Stimulated activated CD8-positive, alpha-beta memory T cell treated with anti-CD3 and anti-CD28 coated beads, Interleukin-15, amount 100 ng/mL, for 24 hours (primary cell): Measurements from ENCODE around the gene ITGB2.

Experiments used
- DNase-seq: peaks from one replicate; pipeline ENCODE4 v3.0.0-alpha.2; 2020; ENCODE audit warnings: low read depth

Gene ITGB2

DNA sequence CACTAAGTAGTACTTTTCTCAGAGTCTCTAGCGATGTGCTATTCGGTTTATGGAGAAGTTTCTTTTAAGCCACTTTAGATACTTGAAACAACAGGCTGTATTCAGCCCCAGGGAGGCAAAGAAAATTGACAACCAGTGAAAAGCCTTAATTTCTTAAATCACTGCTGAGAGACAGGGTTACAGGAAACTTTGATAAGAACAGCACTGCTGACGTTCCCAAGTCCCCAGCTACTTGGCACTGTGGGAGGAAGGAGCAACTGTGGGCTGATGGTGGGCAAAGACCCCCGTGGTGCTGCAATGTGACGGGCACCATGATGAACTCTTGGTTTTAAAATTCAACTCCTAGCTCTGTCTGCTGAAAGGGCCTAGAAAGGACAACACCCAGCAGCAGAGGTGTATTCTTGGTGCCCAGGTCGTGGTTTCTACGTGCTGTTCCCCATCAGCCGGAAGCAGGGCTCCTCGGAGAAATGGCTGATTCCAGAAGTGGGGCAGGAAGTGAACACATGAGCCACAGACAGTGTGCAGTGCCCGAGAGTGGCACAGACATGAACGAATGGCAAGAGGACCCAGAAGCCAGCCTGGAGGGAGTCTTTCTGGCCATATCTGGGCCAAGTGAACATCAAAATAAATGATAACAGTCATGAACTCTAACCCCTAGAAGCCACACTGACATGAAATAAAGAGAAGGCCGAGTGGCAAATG lies 52.5 kb downstream of the ITGB2 start:
- DNase-seq, result no peak

DNA sequence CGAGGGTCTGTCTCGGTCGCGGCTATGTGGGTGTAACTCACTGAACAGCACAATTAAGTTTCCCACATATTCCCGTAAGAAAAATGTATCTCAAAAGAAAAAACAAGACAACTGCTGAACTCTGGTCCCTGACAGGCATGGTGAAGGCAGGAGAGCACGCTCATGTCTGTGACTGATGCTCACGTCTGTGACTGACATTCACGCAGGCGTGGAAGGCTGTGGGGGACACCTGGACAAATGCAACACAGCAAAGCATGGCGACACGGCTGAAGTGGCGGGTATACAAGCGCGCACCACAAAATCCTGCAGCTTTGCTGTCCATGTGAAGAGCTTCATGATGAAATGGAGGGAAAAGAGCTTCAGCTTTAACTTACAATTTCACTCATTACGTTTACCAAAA lies 53.2 kb downstream of the ITGB2 start:
- no peak for DNase-seq

DNA sequence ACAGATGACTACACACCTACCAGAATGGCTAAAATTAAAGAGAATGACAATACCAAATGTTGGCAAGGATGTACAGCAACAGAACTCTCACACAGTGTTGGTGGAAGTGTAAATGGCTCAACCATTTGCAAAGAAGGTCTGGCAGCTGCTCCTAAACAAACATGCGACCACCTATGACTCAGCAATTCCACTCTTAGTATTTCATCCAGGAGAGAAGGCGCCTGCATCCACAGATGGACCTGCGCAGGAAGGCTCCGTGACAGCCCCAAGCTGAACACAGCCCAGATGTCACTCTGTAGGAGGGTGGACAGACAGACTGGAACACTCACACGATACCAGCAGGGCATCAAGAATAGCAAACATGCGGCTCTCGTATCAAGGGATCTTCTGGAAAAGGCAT lies 53.9 kb downstream of the ITGB2 start:
- no peak for DNase-seq

DNA sequence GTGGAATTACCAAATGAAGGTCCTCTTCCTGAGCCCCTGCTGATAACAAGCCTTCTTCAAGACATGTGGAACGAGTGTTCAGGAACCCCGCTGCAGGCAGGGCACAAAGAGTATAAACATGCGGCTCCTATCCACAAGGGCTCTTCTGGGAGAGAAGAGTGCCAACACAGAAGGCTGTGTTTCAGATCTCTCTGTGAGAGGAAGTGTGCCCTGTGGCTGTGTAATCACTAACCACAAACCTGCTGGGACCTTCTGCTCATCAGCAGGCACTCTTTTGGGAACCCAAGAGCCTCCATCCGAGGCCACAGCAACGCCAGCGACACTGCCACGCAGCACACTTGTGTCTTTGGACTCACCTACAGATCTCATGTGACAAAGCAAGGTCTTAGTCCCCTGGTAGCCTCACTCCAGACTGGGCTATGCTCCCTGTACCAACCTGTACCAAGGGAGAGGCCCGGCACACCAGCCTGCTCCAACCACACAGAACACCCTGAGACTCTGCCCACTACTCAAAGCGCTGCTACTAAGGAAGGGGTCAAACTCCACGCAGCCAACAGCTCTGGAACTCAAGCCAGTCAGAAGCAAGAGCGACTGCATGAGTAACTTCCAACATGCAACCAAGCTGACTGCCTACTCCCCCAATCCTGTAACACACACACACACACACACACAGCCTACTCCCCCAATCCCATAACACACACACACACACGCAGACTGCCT lies 55.0 kb downstream of the ITGB2 start:
- no peak for DNase-seq

DNA sequence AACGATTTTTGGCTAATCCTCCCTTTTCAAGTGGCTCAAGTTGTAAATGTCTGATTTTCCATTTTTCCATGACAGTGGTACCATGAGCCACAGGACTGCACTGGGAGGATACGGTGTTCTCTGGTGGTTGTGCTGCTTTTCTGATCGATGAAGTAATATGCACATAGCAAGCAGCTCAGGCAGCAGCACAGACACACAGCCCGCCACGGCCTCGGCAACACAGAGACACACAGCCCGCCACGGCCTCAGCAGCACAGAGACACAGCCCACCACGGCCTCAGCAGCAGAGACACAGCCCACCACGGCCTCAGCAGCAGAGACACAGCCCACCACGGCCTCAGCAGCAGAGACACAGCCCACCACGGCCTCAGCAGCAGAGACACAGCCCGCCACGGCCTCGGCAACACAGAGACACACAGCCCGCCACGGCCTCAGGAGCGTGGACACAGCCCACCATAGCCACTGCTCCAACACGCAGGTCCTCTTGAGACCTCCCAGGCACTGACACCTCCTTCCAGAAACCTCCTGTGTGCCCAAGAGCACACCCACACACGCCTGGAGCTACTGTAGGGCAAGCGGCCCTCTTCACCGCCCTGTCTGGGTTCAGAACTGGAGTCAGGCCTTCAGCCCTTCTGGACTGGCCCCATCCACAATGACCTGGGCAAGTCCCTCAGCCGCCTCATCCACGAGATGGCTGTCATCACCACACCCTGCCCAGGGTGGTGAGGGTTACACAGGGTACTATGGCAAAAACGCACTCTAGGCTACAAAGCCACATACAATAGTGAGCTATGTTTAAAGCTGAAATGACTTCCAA lies 57.6 kb downstream of the ITGB2 start:
- no peak for DNase-seq

DNA sequence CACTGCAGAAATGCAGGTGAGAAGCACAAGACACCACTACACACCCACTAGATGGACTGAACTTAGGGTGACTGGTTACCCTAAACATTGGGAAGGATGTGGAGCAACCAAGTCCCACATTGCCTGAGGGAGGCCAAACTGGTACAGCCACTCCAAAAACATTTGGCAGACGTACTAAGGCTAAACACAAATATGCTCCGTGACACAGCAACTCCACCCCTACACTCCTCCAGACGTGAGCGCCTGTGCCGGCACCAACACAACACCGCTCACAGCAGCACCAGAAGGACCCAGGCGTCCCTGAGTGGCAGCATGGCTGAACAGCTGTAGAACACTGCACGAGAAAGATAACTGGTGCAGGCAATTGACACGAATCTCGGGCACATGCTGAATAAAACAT lies 61.9 kb downstream of the ITGB2 start:
- DNase-seq, result no peak

DNA sequence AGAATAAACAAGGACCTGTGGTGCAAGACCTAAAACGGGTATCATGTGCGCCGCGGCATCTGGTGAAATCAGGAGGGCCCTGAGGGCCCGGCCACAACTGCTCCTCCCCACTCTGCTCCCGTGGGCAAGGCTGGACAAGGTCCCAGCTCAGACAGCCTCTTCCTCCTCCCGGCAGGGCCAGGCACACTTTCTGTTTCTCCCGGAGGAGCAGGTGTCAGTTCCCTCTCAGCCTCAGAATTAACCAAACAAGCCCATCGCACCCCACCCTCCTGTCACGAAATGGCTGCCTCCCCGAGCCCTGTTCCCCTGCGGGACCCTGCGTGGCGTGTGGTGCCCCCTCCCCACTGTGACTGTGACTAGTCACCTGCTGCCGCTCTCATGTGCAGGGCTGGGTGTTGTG lies 62.4 kb downstream of the ITGB2 start:
- no peak for DNase-seq

DNA sequence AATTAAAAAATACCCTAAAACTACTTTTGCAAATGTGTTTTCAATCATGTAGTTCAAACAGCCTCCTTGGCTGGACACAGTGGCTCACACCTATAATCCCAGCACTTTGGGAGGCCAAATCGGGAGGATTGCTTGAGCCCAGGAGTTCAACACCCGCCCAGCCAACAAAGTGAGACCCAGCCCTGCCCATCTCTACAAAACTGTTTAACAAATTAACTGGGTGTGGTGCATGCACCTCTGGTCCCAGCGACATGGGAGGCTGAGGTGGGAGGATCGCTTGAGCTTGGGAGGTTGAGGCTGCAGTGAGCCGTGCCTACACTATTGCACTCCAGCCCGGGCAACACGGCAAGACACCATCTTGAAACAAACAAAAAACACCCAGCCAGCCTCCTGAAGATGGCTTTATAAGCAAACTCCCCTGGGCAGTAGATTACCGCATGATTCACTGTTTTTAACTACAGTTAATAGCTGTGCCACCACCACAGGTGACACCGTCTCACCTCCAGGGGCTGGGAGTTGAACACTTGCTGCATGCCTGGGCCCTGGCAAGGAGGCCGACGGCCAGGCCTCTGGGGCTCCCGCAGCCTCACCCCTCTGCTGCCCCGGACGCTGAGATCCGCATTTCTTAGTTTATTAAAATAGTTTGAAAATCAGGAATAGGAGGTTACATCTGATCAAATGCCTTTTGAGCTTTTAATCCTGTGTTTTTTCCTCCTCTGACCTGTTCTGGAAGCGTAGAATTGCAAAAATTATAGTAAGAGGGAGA lies 63.4 kb downstream of the ITGB2 start:
- DNase-seq, result no peak

DNA sequence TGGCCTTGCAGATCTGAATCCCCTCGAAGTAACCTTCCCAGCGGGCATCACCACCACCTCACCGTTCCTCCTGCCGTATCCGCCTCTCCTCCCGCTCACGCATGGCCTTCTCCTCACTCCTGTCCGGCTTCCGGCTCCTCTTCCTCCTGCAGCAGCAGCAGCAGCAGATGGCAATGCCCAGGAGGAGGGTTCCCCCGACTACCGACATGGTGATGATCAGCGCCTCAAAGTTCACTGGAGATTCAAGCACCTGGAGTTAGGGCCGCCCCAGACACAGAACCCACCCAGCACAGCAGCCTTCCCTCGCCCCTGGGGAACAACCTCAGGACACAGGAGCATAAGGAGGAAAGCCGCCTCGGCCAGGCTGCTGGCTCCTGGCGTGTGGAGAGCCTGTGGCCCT lies 64.6 kb downstream of the ITGB2 start:
- DNase-seq, result no peak

DNA sequence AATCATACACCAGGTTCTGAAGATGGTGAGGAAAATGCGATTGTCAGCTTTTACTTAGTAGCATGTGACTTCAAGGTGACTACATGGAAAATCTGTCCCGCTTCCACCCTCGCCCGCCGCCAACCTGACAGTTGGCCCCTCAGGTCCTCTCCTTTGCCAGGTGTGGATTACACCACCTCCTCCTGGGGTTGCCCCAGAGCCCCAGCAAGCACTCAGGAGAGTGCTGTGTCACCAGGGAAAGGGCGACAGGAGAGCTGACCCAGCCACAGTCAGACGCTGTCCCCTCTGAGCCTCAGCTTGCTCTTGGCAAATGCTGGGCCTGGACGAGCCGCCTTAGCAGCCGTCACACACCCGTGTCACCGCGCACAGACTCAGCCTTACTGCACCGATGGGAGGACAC lies 65.1 kb downstream of the ITGB2 start:
- no peak for DNase-seq

DNA sequence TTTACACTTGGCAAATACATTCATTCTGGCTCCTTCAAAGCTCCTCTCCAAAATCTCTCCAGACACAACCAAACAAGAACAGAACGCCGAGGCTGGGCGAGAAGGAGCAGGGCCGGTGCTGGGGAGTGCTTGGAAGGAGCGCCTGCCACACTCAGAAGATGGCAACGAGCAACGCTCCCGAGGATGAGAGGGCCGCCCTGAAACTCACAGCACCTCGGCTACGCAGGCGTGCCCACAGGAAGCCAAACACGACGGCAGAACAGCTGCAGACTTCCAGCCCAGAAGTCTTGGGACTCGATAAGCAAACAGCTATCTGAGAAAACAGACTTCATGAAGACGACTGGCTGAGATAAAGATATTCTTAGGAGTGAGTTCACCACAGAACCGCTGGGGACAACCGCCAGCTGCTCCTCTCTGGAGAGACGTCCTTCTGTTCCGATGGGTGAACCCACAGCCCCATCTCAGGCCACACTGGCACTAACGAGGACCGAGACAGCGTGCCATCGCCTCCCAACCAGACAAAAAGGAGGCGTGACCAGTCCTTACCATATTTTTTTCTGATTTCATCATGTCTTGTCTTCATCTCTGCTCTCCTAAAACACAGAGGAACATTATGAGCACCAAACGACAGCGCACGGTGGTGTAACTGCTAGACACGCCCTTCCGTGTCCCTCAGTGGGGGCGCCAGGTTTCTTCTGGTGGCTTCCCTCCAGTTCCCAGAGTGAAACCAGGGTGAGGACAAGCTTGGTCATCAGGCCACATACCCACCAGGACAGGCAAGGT lies 65.8 kb downstream of the ITGB2 start:
- DNase-seq, result no peak

DNA sequence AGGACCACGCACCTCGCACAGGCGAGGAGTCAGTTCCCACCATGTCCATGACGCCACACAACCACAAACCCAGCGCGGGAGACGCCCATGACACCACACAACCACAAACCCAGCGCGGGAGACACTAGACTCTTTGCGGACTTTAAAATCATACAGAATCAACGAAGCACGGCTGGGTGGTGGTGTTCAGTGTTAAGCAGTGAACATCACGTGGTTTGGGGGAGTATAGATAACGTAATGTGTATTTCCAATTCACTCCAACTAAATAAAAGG lies 66.4 kb downstream of the ITGB2 start:
- no peak for DNase-seq

DNA sequence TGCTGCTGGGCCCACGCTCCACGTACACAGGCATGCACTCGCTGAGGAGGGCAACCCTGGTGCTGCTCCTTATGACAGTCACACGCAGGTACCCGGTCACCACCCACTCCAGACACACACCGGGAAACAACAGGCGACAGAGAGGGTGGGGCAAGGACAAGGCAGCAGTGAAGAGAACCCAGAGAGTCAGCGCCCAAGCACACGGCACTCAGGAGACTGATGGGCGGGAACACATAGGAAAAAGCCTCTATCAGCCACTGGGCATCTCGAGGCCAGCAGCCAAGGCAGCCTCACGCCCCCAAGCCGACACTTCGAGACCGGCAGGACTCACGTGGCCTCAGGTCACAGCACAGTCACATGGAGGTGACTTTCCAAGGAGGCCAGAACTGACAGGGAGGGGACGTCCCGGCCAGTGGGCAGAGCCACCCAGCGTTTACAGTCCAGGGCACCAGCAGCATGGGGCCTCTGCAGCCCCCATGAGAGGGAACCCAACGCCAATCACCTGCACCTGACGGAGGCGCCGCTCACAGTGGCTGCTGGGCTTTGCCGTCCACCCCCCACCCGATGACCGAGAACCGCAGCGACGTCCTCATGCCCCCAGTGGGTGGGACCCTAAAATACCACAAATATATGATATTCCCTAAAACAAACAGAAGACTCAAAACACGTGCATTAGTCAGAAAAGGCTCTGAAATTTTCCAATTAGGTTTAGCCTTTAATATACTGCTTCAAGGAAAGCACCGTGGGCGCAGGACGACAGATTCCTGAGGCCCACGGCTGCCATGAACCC lies 66.9 kb downstream of the ITGB2 start:
- no peak for DNase-seq

DNA sequence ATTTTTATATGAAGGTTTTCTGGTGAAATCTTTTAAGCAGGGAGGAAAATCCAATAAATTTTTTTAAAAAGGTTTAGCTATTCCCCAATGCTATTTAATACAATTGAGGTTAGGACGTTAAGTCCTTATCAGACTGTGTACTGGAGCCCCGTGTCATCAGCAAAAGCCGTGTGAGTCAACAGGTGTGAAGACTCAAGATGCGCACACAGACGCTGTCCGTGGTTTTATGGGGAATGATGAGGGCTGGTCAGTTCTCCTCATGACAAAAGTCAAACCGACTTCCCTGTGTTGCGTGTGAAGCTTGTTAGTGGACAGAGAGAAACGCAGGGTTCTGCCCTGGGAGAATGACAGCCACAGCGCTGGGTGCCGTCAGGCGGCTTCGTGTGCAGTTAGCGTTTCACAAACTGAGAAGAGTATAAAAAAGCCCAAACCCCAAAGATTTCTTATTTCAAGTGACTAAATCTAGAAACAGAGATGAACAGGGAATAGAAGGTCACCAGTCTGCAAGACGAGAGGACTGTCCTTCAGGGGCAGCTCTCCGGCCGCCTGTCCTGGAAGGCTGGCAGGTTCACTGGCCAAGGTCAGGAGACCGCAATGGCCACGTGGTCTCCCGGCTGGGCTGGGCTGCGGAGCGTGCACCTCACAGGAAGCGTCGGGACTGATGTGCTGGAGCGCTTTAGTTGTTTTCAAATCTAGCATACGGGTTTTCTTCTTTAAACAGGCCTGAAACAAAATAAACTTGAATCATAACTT lies 69.6 kb downstream of the ITGB2 start:
- DNase-seq, result no peak

DNA sequence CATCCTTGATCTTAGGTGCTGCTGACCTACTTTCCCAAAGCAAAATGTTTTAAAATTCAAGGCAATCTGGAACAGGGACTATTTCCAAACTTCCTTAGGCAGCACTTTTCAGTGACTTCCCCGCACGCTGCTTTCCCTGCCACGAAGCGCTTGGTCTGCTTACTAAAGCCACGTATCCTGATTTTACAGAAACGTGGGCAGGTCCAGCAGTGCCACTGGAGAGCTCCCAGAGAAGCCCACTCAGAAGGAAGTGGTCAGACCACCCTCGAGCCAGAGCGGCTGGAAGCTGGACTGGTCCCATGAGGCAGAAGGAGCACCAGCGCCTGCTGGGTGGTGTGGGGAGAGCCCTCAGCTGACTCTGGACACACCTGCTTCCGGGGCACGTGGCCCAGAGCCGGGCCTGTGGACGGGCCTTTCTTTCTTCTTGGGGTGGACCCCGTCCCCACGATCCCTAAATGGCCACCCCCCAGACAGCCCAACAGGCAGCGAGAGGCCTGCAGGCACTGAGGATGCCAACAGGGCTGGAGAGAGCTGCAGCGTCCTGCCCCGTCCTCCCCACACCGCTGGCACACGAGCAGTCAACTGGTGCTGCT lies 70.4 kb downstream of the ITGB2 start:
- no peak for DNase-seq

DNA sequence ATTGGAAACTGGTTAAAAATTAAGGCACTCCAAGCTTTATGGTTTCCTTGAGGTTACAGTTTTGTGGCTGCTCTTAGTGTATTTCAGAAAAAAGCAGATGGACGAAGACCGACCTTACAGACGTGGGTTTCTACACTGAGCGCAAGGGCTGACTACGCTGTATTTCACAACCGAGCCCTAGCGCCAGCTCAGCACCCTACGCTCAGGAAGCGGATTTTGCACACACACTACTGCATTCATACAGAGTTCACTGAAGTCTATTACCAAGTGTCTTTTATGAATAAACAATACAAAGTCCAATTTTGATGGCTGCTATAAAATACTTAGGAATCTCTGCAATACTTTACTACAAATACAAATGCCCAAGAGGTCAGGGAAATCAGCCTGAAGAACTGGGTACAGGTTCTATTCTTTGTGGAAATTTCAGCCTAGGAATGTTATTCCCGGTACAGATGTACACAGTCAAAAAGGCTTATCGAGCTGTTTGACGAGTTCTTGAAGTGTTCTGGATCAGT lies 71.0 kb downstream of the ITGB2 start:
- DNase-seq, result no peak

DNA sequence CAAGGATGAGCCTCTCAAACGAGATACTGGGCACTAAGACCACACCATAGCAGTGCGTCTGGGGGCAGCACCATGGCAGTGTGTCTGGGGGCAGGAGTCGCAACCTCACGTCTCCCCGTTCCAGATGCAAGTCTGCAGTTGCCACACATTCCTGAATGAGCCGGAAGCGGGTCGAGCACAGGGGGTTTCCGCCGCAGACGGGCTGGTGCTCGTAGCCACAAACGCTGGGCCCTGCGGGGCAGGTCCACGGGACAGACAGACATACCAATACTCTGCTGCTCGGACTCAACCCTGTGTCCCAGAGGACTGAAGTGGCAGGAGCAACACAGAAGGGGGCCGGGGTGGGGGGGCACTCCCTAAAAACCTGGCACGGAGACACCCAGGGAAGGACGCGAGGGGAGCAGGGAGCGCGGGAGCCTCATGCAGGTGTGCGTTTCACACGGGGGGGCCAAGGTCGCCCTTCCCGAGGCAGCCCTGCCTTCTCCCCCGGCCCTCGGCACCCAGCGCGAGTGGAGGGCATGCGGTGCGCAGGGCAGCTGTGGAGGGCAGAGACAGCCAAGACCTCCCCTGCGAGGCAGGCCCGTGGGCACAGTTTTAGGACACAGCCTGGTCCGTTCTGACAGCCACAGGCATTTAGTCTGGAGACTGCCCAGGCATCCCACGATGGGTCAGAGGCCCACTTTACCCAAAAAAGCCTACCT lies 71.7 kb downstream of the ITGB2 start:
- DNase-seq, result no peak

DNA sequence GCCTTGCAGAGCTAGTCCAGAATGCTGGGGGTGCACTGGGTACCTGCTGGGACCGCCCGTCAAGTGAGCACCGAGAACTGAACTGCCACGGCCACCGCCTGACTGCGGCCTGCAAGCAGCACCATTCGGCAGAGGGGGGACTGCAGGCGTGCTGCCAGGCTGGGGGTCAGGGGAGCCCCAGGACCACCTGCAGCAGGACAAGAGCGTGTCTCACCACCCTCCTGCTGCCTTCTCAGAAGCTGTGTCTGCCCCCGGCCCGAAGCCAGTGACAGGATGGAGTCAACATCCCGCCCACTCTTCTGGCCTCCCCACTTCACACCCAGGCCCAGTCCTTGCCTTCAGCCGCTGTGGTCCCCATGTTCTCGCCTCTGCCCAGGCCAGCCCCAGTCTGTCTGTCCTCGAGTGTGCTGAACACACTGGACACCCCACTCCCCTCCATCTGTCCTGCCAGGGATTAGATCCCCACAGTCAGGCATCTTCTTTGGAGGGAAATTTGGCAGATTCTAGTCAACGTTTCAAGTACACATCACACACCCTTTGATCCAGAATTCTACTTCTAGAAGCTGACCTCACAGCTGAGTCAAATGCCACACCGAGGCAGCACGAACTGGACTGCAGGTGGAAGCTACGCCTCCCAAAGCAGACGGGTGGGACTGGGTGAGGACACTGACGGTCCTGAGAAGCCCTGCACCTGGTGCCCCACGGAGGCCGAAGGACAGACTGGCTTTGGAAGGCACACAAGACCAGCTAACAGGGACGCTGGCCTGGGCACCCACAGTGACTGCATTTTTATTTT lies 73.2 kb downstream of the ITGB2 start:
- DNase-seq, result no peak
